Stimulated activated CD8-positive, alpha-beta memory T cell treated with anti-CD3 and anti-CD28 coated beads, Interleukin-7, amount 100 ng/mL, for 24 hours (primary cell): ENCODE data around the gene TM4SF5.

Source experiments
- DNase-seq: peaks from one replicate; pipeline ENCODE4 v3.0.0-alpha.2; 2020; ENCODE audit warnings: low read depth

The TM4SF5 gene

DNA sequence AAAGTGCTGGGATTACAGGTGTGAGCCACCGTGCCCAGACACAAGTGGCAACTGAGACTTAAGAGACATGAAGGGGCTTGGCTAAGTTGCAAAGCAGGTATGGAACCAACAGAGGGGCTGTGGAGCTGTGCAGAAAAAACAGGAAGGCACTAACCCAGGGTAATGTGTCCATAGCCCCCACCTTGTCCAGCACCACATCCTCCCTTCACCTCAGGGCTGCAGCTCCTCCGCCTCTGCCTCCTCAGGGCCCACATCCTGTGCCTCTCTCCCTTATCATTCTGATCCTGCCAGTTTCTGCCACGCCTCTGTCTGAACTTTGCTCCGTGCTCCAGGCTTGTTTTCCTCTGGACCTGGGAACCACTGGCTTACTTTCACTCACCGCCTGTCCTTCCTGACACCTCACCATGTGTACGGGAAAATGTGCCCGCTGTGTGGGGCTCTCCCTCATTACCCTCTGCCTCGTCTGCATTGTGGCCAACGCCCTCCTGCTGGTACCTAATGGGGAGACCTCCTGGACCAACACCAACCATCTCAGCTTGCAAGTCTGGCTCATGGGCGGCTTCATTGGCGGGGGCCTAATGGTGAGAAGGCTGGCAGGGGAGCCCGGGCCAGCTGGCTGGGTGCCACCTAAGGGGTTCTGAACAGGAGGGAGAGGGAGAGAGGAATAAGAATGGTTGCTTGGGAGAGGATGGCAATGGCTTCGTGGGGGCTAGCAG, at the start of gene TM4SF5:
TM4SF5 (plus strand) TSS at position 368 of the 716 bp plus-strand sequence; CDS start at position 405, 37 bp downstream.
- no peak for DNase-seq

GRCh38 chr17:4722678-4723240, 48.9 kb upstream of the TM4SF5 start:
- DNase-seq, result no peak

GRCh38 chr17:4724650-4725049, 47.0 kb upstream of the TM4SF5 start:
- no peak for DNase-seq

- no peak for DNase-seq
These were observed 45.9 kb upstream of the TM4SF5 start for GRCh38 chr17:4725646-4726310.

- no peak for DNase-seq
These were observed 43.6 kb upstream of the TM4SF5 start for GRCh38 chr17:4728124-4728523.

DNA sequence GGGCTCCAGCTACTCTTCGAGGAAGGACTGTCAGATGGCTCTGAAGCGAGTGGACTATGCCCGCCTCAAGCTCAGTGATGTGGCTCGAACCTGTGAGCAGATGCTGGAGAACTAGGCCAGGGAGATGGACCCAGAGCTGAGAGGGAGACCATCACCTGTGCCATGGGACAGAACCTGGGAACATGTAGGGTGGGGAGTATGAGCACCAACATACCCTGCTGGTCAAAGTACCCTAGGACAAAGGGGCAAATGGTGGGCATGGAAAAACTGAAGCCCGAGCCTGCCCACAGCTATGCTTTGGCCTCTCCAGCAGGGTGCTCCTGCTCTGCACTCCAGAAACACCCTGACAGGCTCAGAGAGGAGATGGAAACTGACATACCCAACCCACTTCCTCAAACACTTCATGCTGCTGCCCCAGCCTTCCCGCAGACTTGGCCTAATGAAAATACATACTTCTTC, 38.6 kb upstream of the TM4SF5 start:
- DNase-seq, result no peak

DNA sequence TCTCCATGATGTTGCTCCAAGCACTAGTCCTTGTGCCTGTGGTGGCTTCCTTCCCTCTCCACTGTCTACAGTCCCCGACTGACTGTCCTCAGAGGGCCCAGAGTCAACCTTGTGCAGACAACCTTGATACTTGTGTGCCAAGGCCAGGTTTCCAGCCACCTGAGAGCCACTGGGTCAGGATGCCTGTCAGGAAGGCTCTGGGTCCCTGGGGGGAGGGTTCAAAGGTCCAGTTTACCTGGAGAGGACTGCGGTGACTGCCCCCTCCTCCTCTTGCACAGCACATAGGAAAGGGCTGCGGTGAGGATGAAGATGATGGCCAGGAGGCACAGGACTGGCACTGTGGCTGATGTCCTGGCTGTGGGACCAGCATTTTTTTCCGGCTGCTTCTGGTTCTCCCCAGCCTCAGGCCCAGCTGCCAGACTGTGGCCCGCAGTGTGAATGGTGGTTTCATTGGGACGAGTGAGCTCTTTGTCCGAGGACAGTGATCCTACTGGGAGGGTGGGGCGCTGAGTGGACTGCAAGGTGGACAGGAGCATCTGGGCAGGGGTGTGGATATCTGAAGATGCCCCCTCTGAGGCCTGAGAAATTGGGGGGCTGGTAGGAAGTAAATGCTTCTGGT, 36.7 kb upstream of the TM4SF5 start:
- DNase-seq, result no peak

- no peak for DNase-seq
These were observed 35.6 kb upstream of the TM4SF5 start for GRCh38 chr17:4735876-4736651.

GRCh38 chr17:4738136-4739121, 33.3 kb upstream of the TM4SF5 start:
- DNase-seq, result no peak

DNA sequence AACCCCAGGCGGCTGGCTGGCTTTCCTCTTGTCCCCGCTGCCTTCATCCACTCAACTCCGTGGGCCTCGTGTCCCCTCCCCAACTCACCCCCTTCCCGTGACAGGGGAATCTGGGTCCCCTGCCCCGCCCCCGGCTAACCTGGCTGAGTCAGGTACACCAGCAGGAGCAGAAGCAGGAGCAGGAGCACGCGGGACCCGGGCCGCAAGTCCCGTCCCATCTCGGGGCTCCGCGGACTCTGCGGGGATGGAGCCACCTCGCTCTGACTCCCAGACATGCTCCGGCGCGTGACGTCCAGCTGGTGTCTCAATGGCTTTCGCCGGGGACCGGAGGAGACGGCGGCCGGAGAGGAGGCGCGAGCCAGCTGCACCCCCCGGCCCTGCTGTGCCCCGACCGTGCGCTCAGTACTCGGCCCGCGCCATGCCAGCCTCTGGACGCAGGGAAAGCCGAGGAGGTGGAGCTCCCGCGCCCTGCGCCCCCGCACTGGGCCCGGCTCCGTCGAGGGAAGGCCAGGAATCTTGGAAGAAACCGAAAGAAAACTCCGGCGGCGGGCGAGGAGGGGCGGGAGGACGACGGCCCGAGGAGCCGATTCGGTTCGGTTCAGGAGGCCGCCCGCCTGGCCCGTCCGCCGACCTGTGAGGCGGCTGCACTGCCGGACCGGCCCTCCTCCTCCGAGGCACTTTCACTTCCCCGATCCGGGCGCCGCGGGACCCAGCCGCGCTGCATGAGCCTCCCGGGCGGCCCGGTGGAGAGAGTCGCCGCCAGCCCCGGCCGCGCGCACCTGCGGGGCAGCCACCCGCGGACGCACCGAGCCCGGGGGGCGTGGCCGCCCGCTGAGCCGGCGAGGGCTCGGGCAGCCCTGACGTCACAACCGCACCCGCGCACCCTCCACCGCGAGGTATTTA, 32.3 kb upstream of the TM4SF5 start, which contains the start of the genes CXCL16 and ZMYND15:
CXCL16 (minus strand) TSS at position 807 of the 903 bp plus-strand sequence; CDS start at position 218, 589 bp downstream.
ZMYND15 (plus strand) TSS at position 712 of the 903 bp plus-strand sequence. CDS start 716 bp downstream, outside the sequence.
- DNase-seq, result no peak

DNA sequence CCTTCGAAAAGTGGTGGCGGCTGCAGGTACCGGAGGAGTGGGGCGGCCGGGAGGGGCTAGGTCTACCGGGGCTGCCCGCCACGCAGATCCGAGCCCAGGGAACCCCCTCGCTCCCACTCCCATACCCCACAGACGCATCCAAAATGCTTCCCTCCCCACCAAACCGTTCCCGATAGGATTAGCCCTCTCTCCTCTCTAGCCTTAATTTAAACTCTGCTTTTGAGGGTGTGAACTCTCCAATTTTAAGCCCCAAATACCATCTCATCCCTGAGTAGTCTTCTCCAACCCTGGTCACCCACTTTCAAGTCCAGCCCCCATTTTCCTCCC, 31.7 kb upstream of the TM4SF5 start:
- DNase-seq, result no peak

- DNase-seq, result no peak
These were observed 31.1 kb upstream of the TM4SF5 start for GRCh38 chr17:4740584-4740983.

GRCh38 chr17:4741544-4741943, 30.1 kb upstream of the TM4SF5 start:
- DNase-seq, result no peak

GRCh38 chr17:4742133-4742532, 29.6 kb upstream of the TM4SF5 start:
- DNase-seq, result no peak

DNA sequence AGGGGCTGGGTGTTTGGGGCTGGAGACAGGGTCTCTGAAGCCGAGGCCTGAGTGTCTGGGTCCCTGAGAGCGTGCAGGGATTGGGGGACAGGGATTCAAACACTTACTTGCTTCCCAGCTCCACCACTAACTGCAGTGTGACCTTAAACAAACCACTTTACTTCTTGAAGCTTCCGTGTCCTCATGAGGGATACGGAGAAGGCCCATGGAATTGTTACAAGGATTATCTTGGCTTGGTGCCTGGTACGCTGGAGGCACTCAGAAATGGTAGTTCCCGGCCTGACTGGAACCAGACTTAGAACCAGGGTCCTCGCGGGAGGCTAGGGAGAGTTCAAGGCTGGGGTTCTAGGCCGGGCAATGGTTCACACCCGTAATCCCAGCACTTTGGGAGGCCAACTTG, 29.1 kb upstream of the TM4SF5 start:
- DNase-seq, result no peak

DNA sequence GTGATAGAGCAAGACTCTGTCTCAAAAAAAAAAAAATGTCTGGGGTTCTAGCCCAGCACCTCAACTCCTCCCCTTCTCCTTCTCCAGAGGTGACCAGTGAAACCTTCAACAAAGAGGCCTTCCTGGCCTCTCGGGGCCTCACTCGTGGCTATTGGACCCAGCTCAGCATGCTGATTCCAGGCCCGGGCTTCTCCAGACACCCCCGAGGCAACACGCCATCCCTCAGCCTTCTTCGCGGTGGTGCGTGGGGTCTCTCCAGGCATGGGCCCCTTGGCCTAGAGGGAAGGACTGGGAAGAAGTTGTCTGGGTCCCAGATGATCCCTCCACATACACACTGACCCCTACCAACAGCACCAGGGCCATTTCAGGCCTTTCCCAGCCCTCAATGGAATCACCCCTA, 28.5 kb upstream of the TM4SF5 start:
- DNase-seq, result no peak

GRCh38 chr17:4743898-4744297, 27.8 kb upstream of the TM4SF5 start:
- DNase-seq, result no peak

GRCh38 chr17:4744999-4745969, 26.4 kb upstream of the TM4SF5 start:
- DNase-seq, result no peak
